Aorta (tissue), 5 donors: ENCODE results near the gene CLIC6. TPM values are rescaled to one million over a fixed set of nuclear protein-coding genes. Genes with fewer than 3 reads are reported as not detected.

Experiments
- ATAC-seq: fragments of 200-7000 bp; cut with Tn5 transposase; one replicate; pipeline ENCODE4 v1.9.1; 2022; ENCODE audit warnings: moderate library complexity; ENCODE audit not compliant: low FRiP score
- DNase-seq, 2 donors: peaks; one replicate each; pipeline ENCODE4 v3.0.0-alpha.2; 2020
- H3K27ac ChIP-seq, 2 donors: one replicate each; pipeline ENCODE4 v1.5.1; 2013; ENCODE audit warnings: low read length in 2 of 2, mild to moderate bottlenecking in 2 of 2, moderate library complexity in 2 of 2, control low read depth in 1 of 2, inconsistent platforms in 1 of 2, low read depth in 1 of 2
- H3K27me3 ChIP-seq, 2 donors: one replicate each; pipeline ENCODE4 v1.6.1; 2013; ENCODE audit warnings: control low read depth in 1 of 2, low read length in 1 of 2, mild to moderate bottlenecking in 1 of 2, moderate library complexity in 1 of 2; ENCODE audit not compliant: insufficient read depth in 2 of 2, control insufficient read depth in 1 of 2
- H3K36me3 ChIP-seq, 2 donors: one replicate each; pipeline ENCODE4 v1.6.1; 2013; ENCODE audit warnings: control low read depth in 1 of 2, low read length in 1 of 2, mild to moderate bottlenecking in 1 of 2; ENCODE audit not compliant: insufficient read depth in 2 of 2, control insufficient read depth in 1 of 2
- H3K4me1 ChIP-seq, 2 donors: one replicate each; pipeline ENCODE4 v1.6.1; 2013; ENCODE audit warnings: low read length in 2 of 2, control low read depth in 1 of 2, mild to moderate bottlenecking in 1 of 2, moderate library complexity in 1 of 2; ENCODE audit not compliant: insufficient read depth in 2 of 2, control insufficient read depth in 1 of 2
- H3K4me3 ChIP-seq, 2 donors: one replicate each; pipeline ENCODE4 v1.5.1; 2013; ENCODE audit warnings: low read length in 2 of 2, control low read depth in 1 of 2, mild to moderate bottlenecking in 1 of 2
- H3K9me3 ChIP-seq: one replicate; pipeline ENCODE4 v1.6.1; 2013; ENCODE audit warnings: mild to moderate bottlenecking, low read length; ENCODE audit not compliant: control insufficient read depth
- WGBS, 2 donors: extraction: QIAGEN DNeasy Blood & Tissue Kit; methylation state at CpG; one replicate each; pipeline ENCODE4 v1.1.7; 2013; 5-methylcytosine and 5-hydroxymethylcytosine counted together
- intact Hi-C, 2 donors: fragments of 100-400 bp; cut with DNase I; formaldehyde crosslinking; loops; one replicate each; pipeline versions ENCODE4 v1.14.2 to v1.15.0; 2022
- polyA plus RNA-seq, 2 donors: library from polyadenylated mRNA; stranded (reverse); fragments of 200-250 nt; gene quantifications; one replicate each; pipeline ENCODE4 v1.2.3, GENCODE V29; 2013
- total RNA-seq, 2 donors: library from RNA; stranded (reverse); fragmentation: NEBNext Ultra II Directional; extraction: Animal tissue kit (Norgen Biotek cat#: 25700); gene quantifications; one replicate each; pipeline ENCODE4 v1.2.1, GENCODE V29; 2021
- donor health status: healthy with polysubstance abuse.
- donor health status: Bipolar disorder and iron deficiency.
- donor health status: DM: no; HTN: no; CAD: no.
- donor health status: DM: no; HTN: no; CAD: no.
- donor health status: DM: yes; HTN: yes; CAD: no.

CLIC6 gene
- total and polyA plus RNA-seq, 4 donors: 1.4 to 7.7 (median 2.6) TPM

GRCh38 chr21:34670220-34670961 is 1.6 kb downstream of the CLIC6 start:
- peak overlapping the region in 1 of 2 donors; percentile 16 for H3K4me3 ChIP-seq
- H3K27ac ChIP-seq: no peak overlapping the region
- WGBS, 2 donors: 1 to 2% methylated on average over 59 to 70 of the region's 70 CpGs
- intact Hi-C loops: no loop called here
- ATAC-seq: peak; percentile 37
- H3K9me3 ChIP-seq: no peaks in the 10 kb centered on the region
- H3K27me3 ChIP-seq: peaks cover 0 to 4% of the 10 kb centered on the region in 2 donors
- DNase-seq: peak in 1 of 2 donors; percentile 87
- H3K36me3 ChIP-seq: no peaks in the 10 kb centered on the region
- no peaks in the 10 kb centered on the region for H3K4me1 ChIP-seq

- WGBS, 2 donors: 14% methylated on average over 8 of the region's 8 CpGs
- no peak for DNase-seq
These were observed 2.2 kb downstream of the CLIC6 start for GRCh38 chr21:34670962-34671348.

GRCh38 chr21:34671462-34671861 is 2.7 kb downstream of the CLIC6 start:
- Histone ChIP-seq H3K4me1 (no peaks in the 10 kb centered on the region), H3K4me3 (no peak overlapping the region), H3K27me3 (peaks cover 0 to 4% of the 10 kb centered on the region in 2 donors), H3K36me3 (no peaks in the 10 kb centered on the region), H3K27ac (no peak overlapping the region), H3K9me3 (no peaks in the 10 kb centered on the region)
- intact Hi-C loops: no loop called here
- DNase-seq (no peak), ATAC-seq (no peak)
- WGBS, 2 donors: 82 to 83% methylated on average over 1 of the region's 1 CpG

More at GRCh38 chr21:34670962-34671348, 2.2 kb downstream of the CLIC6 start:
- no peak overlapping the region for H3K4me3 ChIP-seq
- intact Hi-C loops: no loop called here
- H3K27me3 ChIP-seq: peaks cover 0 to 4% of the 10 kb centered on the region in 2 donors
- H3K27ac ChIP-seq: no peak overlapping the region
- no peaks in the 10 kb centered on the region for H3K36me3 ChIP-seq
- ATAC-seq: no peak
- no peaks in the 10 kb centered on the region for H3K4me1 ChIP-seq
- no peaks in the 10 kb centered on the region for H3K9me3 ChIP-seq

- no peak overlapping the region for H3K4me3 ChIP-seq
- no peaks in the 10 kb centered on the region for H3K4me1 ChIP-seq
- H3K36me3 ChIP-seq: no peaks in the 10 kb centered on the region
- intact Hi-C loops: no loop called here
- ATAC-seq: no peak
- 82 to 83% methylated on average over 4 of the region's 4 CpGs for WGBS, 2 donors
- H3K27ac ChIP-seq: no peak overlapping the region
- H3K27me3 ChIP-seq: peaks cover 0 to 4% of the 10 kb centered on the region in 2 donors
- no peak for DNase-seq
- H3K9me3 ChIP-seq: no peaks in the 10 kb centered on the region
These were observed 3.1 kb downstream of the CLIC6 start for GRCh38 chr21:34671891-34672290.

- H3K36me3 ChIP-seq: no peaks in the 10 kb centered on the region
- no peak for DNase-seq
- ATAC-seq: no peak
- H3K27me3 ChIP-seq: no peaks in the 10 kb centered on the region
- no peaks in the 10 kb centered on the region for H3K4me1 ChIP-seq
- no peak overlapping the region for H3K4me3 ChIP-seq
- 51 to 67% methylated on average over 3 of the region's 3 CpGs for WGBS, 2 donors
- H3K27ac ChIP-seq: no peak overlapping the region
- H3K9me3 ChIP-seq: no peaks in the 10 kb centered on the region
- intact Hi-C loops: no loop called here
These were observed 4.2 kb downstream of the CLIC6 start for GRCh38 chr21:34673006-34673405.

- Histone ChIP-seq H3K27ac (no peak overlapping the region), H3K27me3 (no peaks in the 10 kb centered on the region), H3K9me3 (no peaks in the 10 kb centered on the region), H3K4me1 (no peaks in the 10 kb centered on the region), H3K36me3 (no peaks in the 10 kb centered on the region), H3K4me3 (no peak overlapping the region)
- intact Hi-C loops: no loop called here
- ATAC-seq (no peak), DNase-seq (no peak)
These were observed 5.7 kb downstream of the CLIC6 start for GRCh38 chr21:34674468-34674867.

GRCh38 chr21:34675871-34676270 is 7.1 kb downstream of the CLIC6 start:
- no peak for ATAC-seq
- no peaks in the 10 kb centered on the region for H3K27me3 ChIP-seq
- WGBS, 2 donors: 75 to 80% methylated on average over 5 of the region's 5 CpGs
- DNase-seq: no peak
- no peaks in the 10 kb centered on the region for H3K4me1 ChIP-seq
- intact Hi-C loops: no loop called here
- no peak overlapping the region for H3K4me3 ChIP-seq
- H3K27ac ChIP-seq: no peak overlapping the region
- H3K36me3 ChIP-seq: no peaks in the 10 kb centered on the region
- no peaks in the 10 kb centered on the region for H3K9me3 ChIP-seq

GRCh38 chr21:34679051-34679450 is 10.3 kb downstream of the CLIC6 start:
- no peaks in the 10 kb centered on the region for H3K27me3 ChIP-seq
- DNase-seq: no peak
- intact Hi-C loops: no loop called here
- H3K27ac ChIP-seq: no peak overlapping the region
- H3K4me3 ChIP-seq: no peak overlapping the region
- WGBS, 2 donors: 55 to 66% methylated on average over 5 of the region's 5 CpGs
- H3K4me1 ChIP-seq: no peaks in the 10 kb centered on the region
- no peaks in the 10 kb centered on the region for H3K36me3 ChIP-seq
- H3K9me3 ChIP-seq: peaks cover 3% of the 10 kb centered on the region
- no peak for ATAC-seq

GRCh38 chr21:34684174-34684876 is 15.5 kb downstream of the CLIC6 start:
- Histone ChIP-seq H3K27me3 (no peaks in the 10 kb centered on the region), H3K9me3 (peaks cover 3% of the 10 kb centered on the region), H3K4me1 (no peaks in the 10 kb centered on the region), H3K36me3 (no peaks in the 10 kb centered on the region), H3K27ac (no peak overlapping the region), H3K4me3 (no peak overlapping the region)
- ATAC-seq (no peak), DNase-seq (no peak)
- intact Hi-C loops: no loop called here
- 61 to 66% methylated on average over 2 of the region's 2 CpGs for WGBS, 2 donors
